GM12878 (cell line): ENCODE data around the gene IFNG-AS1.

Source experiments
- ATF2 ChIP-seq: IDR thresholded peaks from 2 replicates; pipeline ENCODE4 v1.6.1; 2012; ENCODE audit warnings: low read length, inconsistent platforms
- BCLAF1 ChIP-seq: fragments of 450-650 bp; IDR thresholded peaks from 2 replicates; pipeline ENCODE4 v1.6.1; 2017; ENCODE audit warnings: antibody characterized with exemption, mild to moderate bottlenecking, moderate library complexity
- CEBPB ChIP-seq, 2 experiments: fragments of 150-350 bp in 1 of 2; IDR thresholded peaks; 2 replicates each; pipeline ENCODE4 v1.6.1; 2012 to 2014; ENCODE audit warnings: low read depth in 2 of 2, low read length in 2 of 2, borderline replicate concordance in 1 of 2, inconsistent platforms in 1 of 2
- CTCF ChIP-seq, 3 experiments: IDR thresholded peaks in 2 of 3; conservative IDR thresholded peaks in 1 of 3; 2 replicates each; pipeline ENCODE4 v1.5.1; 2011; ENCODE audit warnings: low read depth in 3 of 3, low read length in 3 of 3, mild to moderate bottlenecking in 3 of 3, control low read depth in 2 of 3, moderate library complexity in 2 of 3, inconsistent platforms in 1 of 3, mixed read lengths in 1 of 3; ENCODE audit not compliant: control insufficient read depth in 2 of 3, insufficient read depth in 1 of 3; ENCODE audit errors: extremely low read depth in 1 of 3
- CUX1 ChIP-seq: IDR thresholded peaks from 2 replicates; pipeline ENCODE4 v1.6.1; 2012; ENCODE audit warnings: improper control_type of control experiment, low read depth, low read length; ENCODE audit not compliant: insufficient replicate concordance
- HSF1 ChIP-seq: fragments of 150-350 bp; IDR thresholded peaks from 2 replicates; pipeline ENCODE4 v1.6.1; 2014; ENCODE audit warnings: mild to moderate bottlenecking, low read depth, low read length
- JUND ChIP-seq: IDR thresholded peaks from 2 replicates; pipeline ENCODE4 v1.6.1; 2012; ENCODE audit warnings: low read depth, mild to moderate bottlenecking, low read length, improper control_type of control experiment, moderate library complexity
- MTA2 ChIP-seq: fragments of 450-650 bp; IDR thresholded peaks from 2 replicates; pipeline ENCODE4 v1.6.1; 2016; ENCODE audit warnings: low read depth, mild to moderate bottlenecking, moderate library complexity
- PAX8 ChIP-seq: fragments of 450-650 bp; IDR thresholded peaks from 2 replicates; pipeline ENCODE4 v1.6.1; 2017; ENCODE audit warnings: mild to moderate bottlenecking, moderate library complexity
- POLR2AphosphoS5 ChIP-seq: IDR thresholded peaks from 2 replicates; pipeline ENCODE4 v1.6.1; 2011; ENCODE audit warnings: mild to moderate bottlenecking, low read length, inconsistent platforms
- SMC3 ChIP-seq: IDR thresholded peaks from 2 replicates; pipeline ENCODE4 v1.6.1; 2011; ENCODE audit warnings: low read length, improper control_type of control experiment, borderline replicate concordance

GRCh38 chr12:67943141-67943892 lies 45.9 kb upstream of the IFNG-AS1 start:
- TF ChIP-seq ATF2 (no peak), HSF1 (no peak), JUND (no peak), CEBPB (IDR thresholded peaks at IDR 0.05; ENCODE audit: borderline replicate concordance in 1 of 2, low read depth in 2 of 2, low read length in 2 of 2) (no peak), MTA2 (no peak), SMC3 (peak; percentile 86), CTCF (IDR thresholded peaks at IDR 0.05 in 2 of 3, conservative IDR thresholded peaks at IDR 0.05 in 1 of 3; ENCODE audit: control insufficient read depth in 2 of 3, extremely low read depth in 1 of 3, insufficient read depth in 1 of 3, low read depth in 3 of 3, low read length in 3 of 3) (peak; percentile 48 to 71 (median 66); a peak in 5 of 6 replicates), POLR2AphosphoS5 (no peak), CUX1 (no peak), PAX8 (no peak), BCLAF1 (no peak)
